IgD-negative memory B cell (primary cell): Measurements from ENCODE around the gene AFAP1L1. TPM values are rescaled to one million over a fixed set of nuclear protein-coding genes. Genes with fewer than 3 reads are reported as not detected.

Experiments
- H3K27ac Mint-ChIP-seq, 3 donors: one replicate each; pipeline ENCODE4 v1.8.0; 2020 to 2022; ENCODE audit warnings: mild to moderate bottlenecking in 3 of 3, mixed read lengths in 3 of 3, moderate library complexity in 1 of 3
- H3K27me3 Mint-ChIP-seq: one replicate; pipeline ENCODE4 v1.8.0; 2021; ENCODE audit warnings: mixed read lengths
- H3K36me3 Mint-ChIP-seq: one replicate; pipeline ENCODE4 v1.8.0; 2020; ENCODE audit warnings: mild to moderate bottlenecking, mixed read lengths
- H3K4me1 Mint-ChIP-seq, 3 donors: one replicate each; pipeline ENCODE4 v1.8.0; 2020 to 2022; ENCODE audit warnings: mixed read lengths in 3 of 3, mild to moderate bottlenecking in 1 of 3
- H3K4me3 Mint-ChIP-seq, 4 donors: one replicate each; pipeline ENCODE4 v1.8.0; 2020 to 2022; ENCODE audit warnings: mild to moderate bottlenecking in 4 of 4, mixed read lengths in 4 of 4, moderate library complexity in 3 of 4
- H3K9me3 Mint-ChIP-seq, 3 donors: one replicate each; pipeline ENCODE4 v1.8.0; 2020 to 2021; ENCODE audit warnings: mixed read lengths in 3 of 3, mild to moderate bottlenecking in 1 of 3
- polyA plus RNA-seq: library from polyadenylated mRNA; unstranded; fragments of 300-500 nt; fragmentation: Illumina TruSeq; gene quantifications from one replicate; pipeline ENCODE4 v1.2.3, GENCODE V29; 2021

AFAP1L1 gene
- polyA plus RNA-seq, 1 donor from 2014 or later: not detected

- H3K4me3 Mint-ChIP-seq: no peak overlapping the region
- H3K4me1 Mint-ChIP-seq: peaks cover 0 to 7% (median 5%) of the 10 kb centered on the region in 3 donors
- peaks cover 1% of the 10 kb centered on the region for H3K36me3 Mint-ChIP-seq
- peaks cover 1% of the 10 kb centered on the region for H3K27me3 Mint-ChIP-seq
- H3K9me3 Mint-ChIP-seq: no peaks in the 10 kb centered on the region
- H3K27ac Mint-ChIP-seq: no peak overlapping the region
Observed at GRCh38 chr5:149367972-149368645, 96.5 kb downstream of the AFAP1L1 start.

- peaks cover 0 to 7% (median 5%) of the 10 kb centered on the region in 3 donors for H3K4me1 Mint-ChIP-seq
- peaks cover 1% of the 10 kb centered on the region for H3K27me3 Mint-ChIP-seq
- peaks cover 1% of the 10 kb centered on the region for H3K36me3 Mint-ChIP-seq
- no peak overlapping the region for H3K4me3 Mint-ChIP-seq
- no peaks in the 10 kb centered on the region for H3K9me3 Mint-ChIP-seq
- no peak overlapping the region for H3K27ac Mint-ChIP-seq
Observed at GRCh38 chr5:149370878-149371277, 99.2 kb downstream of the AFAP1L1 start.

- Mint-ChIP-seq H3K27ac (no peak overlapping the region), H3K9me3 (no peaks in the 10 kb centered on the region), H3K27me3 (peaks cover 1% of the 10 kb centered on the region), H3K4me3 (no peak overlapping the region), H3K4me1 (peaks cover 0 to 7% (median 5%) of the 10 kb centered on the region in 3 donors), H3K36me3 (no peaks in the 10 kb centered on the region)
Observed at GRCh38 chr5:149371296-149371962, 99.8 kb downstream of the AFAP1L1 start.

- Mint-ChIP-seq H3K4me1 (peaks cover 0 to 7% (median 4%) of the 10 kb centered on the region in 3 donors), H3K27ac (no peak overlapping the region), H3K9me3 (no peaks in the 10 kb centered on the region), H3K36me3 (no peaks in the 10 kb centered on the region), H3K27me3 (peaks cover 1% of the 10 kb centered on the region), H3K4me3 (no peak overlapping the region)
Observed at GRCh38 chr5:149372076-149372795, 100.6 kb downstream of the AFAP1L1 start.

GRCh38 chr5:149372932-149373331, 101.3 kb downstream of the AFAP1L1 start:
- Mint-ChIP-seq H3K4me1 (peaks cover 0 to 3% (median 0%) of the 10 kb centered on the region in 3 donors), H3K9me3 (no peaks in the 10 kb centered on the region), H3K27ac (peak overlapping the region in 1 of 3 donors; percentile 39), H3K27me3 (peaks cover 1% of the 10 kb centered on the region), H3K36me3 (no peaks in the 10 kb centered on the region), H3K4me3 (no peak overlapping the region)

GRCh38 chr5:149374303-149374702, 102.6 kb downstream of the AFAP1L1 start:
- Mint-ChIP-seq H3K27me3 (peaks cover 1% of the 10 kb centered on the region), H3K4me3 (no peak overlapping the region), H3K4me1 (peaks cover 0 to 3% (median 0%) of the 10 kb centered on the region in 3 donors), H3K36me3 (no peaks in the 10 kb centered on the region), H3K9me3 (no peaks in the 10 kb centered on the region), H3K27ac (no peak overlapping the region)

GRCh38 chr5:149374801-149375200, 103.1 kb downstream of the AFAP1L1 start:
- Mint-ChIP-seq H3K4me3 (no peak overlapping the region), H3K27ac (no peak overlapping the region), H3K4me1 (peaks cover 0 to 3% (median 0%) of the 10 kb centered on the region in 3 donors), H3K27me3 (peaks cover 1% of the 10 kb centered on the region), H3K36me3 (no peaks in the 10 kb centered on the region), H3K9me3 (no peaks in the 10 kb centered on the region)

GRCh38 chr5:149375434-149375833, 103.8 kb downstream of the AFAP1L1 start:
- Mint-ChIP-seq H3K27ac (no peak overlapping the region), H3K27me3 (peaks cover 1% of the 10 kb centered on the region), H3K36me3 (no peaks in the 10 kb centered on the region), H3K4me1 (peaks cover 0 to 3% (median 0%) of the 10 kb centered on the region in 3 donors), H3K9me3 (no peaks in the 10 kb centered on the region), H3K4me3 (no peak overlapping the region)

GRCh38 chr5:149376104-149376503, 104.4 kb downstream of the AFAP1L1 start:
- H3K27me3 Mint-ChIP-seq: peaks cover 2% of the 10 kb centered on the region
- no peak overlapping the region for H3K27ac Mint-ChIP-seq
- no peaks in the 10 kb centered on the region for H3K9me3 Mint-ChIP-seq
- no peaks in the 10 kb centered on the region for H3K36me3 Mint-ChIP-seq
- H3K4me1 Mint-ChIP-seq: peaks cover 0 to 3% (median 0%) of the 10 kb centered on the region in 3 donors
- no peak overlapping the region for H3K4me3 Mint-ChIP-seq

GRCh38 chr5:149376711-149377447, 105.2 kb downstream of the AFAP1L1 start:
- no peak overlapping the region for H3K27ac Mint-ChIP-seq
- no peaks in the 10 kb centered on the region for H3K9me3 Mint-ChIP-seq
- H3K27me3 Mint-ChIP-seq: peaks cover 5% of the 10 kb centered on the region

GRCh38 chr5:149378241-149378820, 106.7 kb downstream of the AFAP1L1 start:
- Mint-ChIP-seq H3K4me1 (peaks cover 0 to 3% (median 1%) of the 10 kb centered on the region in 3 donors), H3K9me3 (no peaks in the 10 kb centered on the region), H3K36me3 (no peaks in the 10 kb centered on the region), H3K4me3 (no peak overlapping the region), H3K27me3 (peaks cover 5% of the 10 kb centered on the region), H3K27ac (no peak overlapping the region)

More at GRCh38 chr5:149376711-149377447, 105.2 kb downstream of the AFAP1L1 start:
- Mint-ChIP-seq H3K4me3 (no peak overlapping the region), H3K4me1 (peaks cover 0 to 2% (median under 1%) of the 10 kb centered on the region in 3 donors), H3K36me3 (no peaks in the 10 kb centered on the region)

GRCh38 chr5:149379177-149379761, 107.6 kb downstream of the AFAP1L1 start, which contains the start of gene IL17B:
Gene IL17B (minus strand): TSS chr5:149379292. CDS start chr5:149379225, 67 bp downstream.
- Mint-ChIP-seq H3K27me3 (peaks cover 5% of the 10 kb centered on the region), H3K27ac (no peak within 1 kb of the TSS), H3K36me3 (no peaks in the 10 kb centered on the region), H3K4me1 (peaks cover 0 to 3% (median 1%) of the 10 kb centered on the region in 3 donors), H3K9me3 (no peaks in the 10 kb centered on the region), H3K4me3 (no peak within 1 kb of the TSS)

- peaks cover 5% of the 10 kb centered on the region for H3K27me3 Mint-ChIP-seq
- H3K4me3 Mint-ChIP-seq: no peak overlapping the region
- H3K36me3 Mint-ChIP-seq: no peaks in the 10 kb centered on the region
- H3K9me3 Mint-ChIP-seq: no peaks in the 10 kb centered on the region
- no peak overlapping the region for H3K27ac Mint-ChIP-seq
- peaks cover 0 to 3% (median 1%) of the 10 kb centered on the region in 3 donors for H3K4me1 Mint-ChIP-seq
Observed at GRCh38 chr5:149379818-149380374, 108.2 kb downstream of the AFAP1L1 start.
